HCT116 (cell line): Measurements from ENCODE around the gene FXYD1. TPM values are rescaled to one million over a fixed set of nuclear protein-coding genes. Genes with fewer than 3 reads are reported as not detected.

Source experiments
- ATAC-seq: fragments of 200-7000 bp; cut with Tn5 transposase; 2 replicates; pipeline ENCODE4 v1.9.1; 2020; ENCODE audit warnings: mild to moderate bottlenecking, moderate library complexity
- BruUV-seq: library from RNA; stranded (reverse); fragments of 400-500 nt; replicated peaks from 2 replicates; lab custom pipeline; 2021; lab: Mats Ljungman, UMichigan
- CTCF ChIA-PET: fragments of 300-600 bp; sonication (Branson Sonifier 250); formaldehyde crosslinking; loops from one replicate; lab custom pipeline; 2021; ENCODE audit warnings: antibody characterized with exemption; lab: Charles Lee
- POLR2A ChIA-PET: fragments of 300-600, 350-600 bp; sonication (Branson Sonifier 250); formaldehyde crosslinking; loops from one replicate; lab custom pipeline; 2021; ENCODE audit warnings: antibody characterized with exemption; lab: Charles Lee
- RAD21 ChIA-PET, 2 experiments: fragments of 300-600 bp; sonication (Branson Sonifier 250); formaldehyde crosslinking; loops; one replicate each; lab custom pipeline; 2023; ENCODE audit warnings: low total read pairs in 2 of 2; ENCODE audit not compliant: uncharacterized antibody in 2 of 2, unreplicated experiment in 2 of 2, low non-redundant PET in 1 of 2; lab: Charles Lee
- DNase-seq: peaks from one replicate; pipeline ENCODE4 v3.0.0-alpha.2; 2010; ENCODE audit warnings: low read depth, low spot score
- H2AFZ ChIP-seq: fragments of 200-600 bp; shearing (Covaris generic), sonication (generic); 2 replicates; pipeline ENCODE4 v1.6.1; 2017; ENCODE audit warnings: low read depth, mixed run types, mixed read lengths, antibody characterized with exemption, low read length; ENCODE audit not compliant: poor library complexity, severe bottlenecking
- H3K27ac ChIP-seq: 2 replicates; pipeline ENCODE4 v1.5.1; 2012; ENCODE audit warnings: low read depth, low read length
- H3K27me3 ChIP-seq: fragments of 200-600 bp; sonication (generic); 2 replicates; pipeline ENCODE4 v1.6.1; 2016; ENCODE audit warnings: mixed run types, low read length, mixed read lengths; ENCODE audit not compliant: insufficient read depth
- H3K36me3 ChIP-seq, 2 experiments: fragments of 200-500 bp in 1 of 2; fragments of 200-600 bp in 1 of 2; sonication (Bioruptor generic) in 1 of 2; sonication (generic) in 1 of 2; 2 replicates each; pipeline versions ENCODE4 v1.5.1 to v1.6.1; 2014 to 2016; ENCODE audit warnings: low read length in 2 of 2, inconsistent platforms in 1 of 2, mixed read lengths in 1 of 2, mixed run types in 1 of 2; ENCODE audit not compliant: insufficient read depth in 2 of 2, control insufficient read depth in 1 of 2
- H3K4me1 ChIP-seq, 2 experiments: fragments of 200-600 bp in 1 of 2; sonication (generic) in 1 of 2; 2 replicates each; pipeline versions ENCODE4 v1.5.1 to v1.6.1; 2012 to 2017; ENCODE audit warnings: low read length in 2 of 2, inconsistent platforms in 1 of 2, mild to moderate bottlenecking in 1 of 2, mixed read lengths in 1 of 2, mixed run types in 1 of 2, moderate library complexity in 1 of 2; ENCODE audit not compliant: insufficient read depth in 2 of 2, control insufficient read depth in 1 of 2
- H3K4me2 ChIP-seq: fragments of 200-600 bp; sonication (generic); 2 replicates; pipeline ENCODE4 v1.6.1; 2017; ENCODE audit warnings: mixed run types, low read length, mixed read lengths
- H3K4me3 ChIP-seq, 2 experiments: fragments of 200-600 bp in 1 of 2; sonication (generic) in 1 of 2; replicated peaks in 1 of 2; 2 replicates each; pipeline ENCODE4 v1.5.1; 2011 to 2016; ENCODE audit warnings: low read length in 2 of 2, control low read depth in 1 of 2, low read depth in 1 of 2, mild to moderate bottlenecking in 1 of 2, mixed read lengths in 1 of 2, mixed run types in 1 of 2
- H3K79me2 ChIP-seq: fragments of 200-600 bp; sonication (generic); 2 replicates; pipeline ENCODE4 v1.6.1; 2017; ENCODE audit warnings: mild to moderate bottlenecking, mixed run types, low read length, moderate library complexity, mixed read lengths; ENCODE audit not compliant: insufficient read depth
- H3K9ac ChIP-seq: fragments of 200-600 bp; sonication (generic); 2 replicates; pipeline ENCODE4 v1.6.1; 2016; ENCODE audit warnings: low read length, mixed read lengths
- H3K9me2 ChIP-seq: fragments of 200-600 bp; sonication (generic), shearing (Covaris generic); 2 replicates; pipeline ENCODE4 v1.6.1; 2017; ENCODE audit warnings: mixed run types, mild to moderate bottlenecking, moderate library complexity; ENCODE audit not compliant: insufficient read depth
- H3K9me3 ChIP-seq, 2 experiments: fragments of 200-500 bp in 1 of 2; fragments of 200-600 bp in 1 of 2; sonication (Bioruptor generic) in 1 of 2; sonication (generic) in 1 of 2; 2 replicates each; pipeline ENCODE4 v1.6.1; 2014 to 2017; ENCODE audit warnings: low read length in 2 of 2, mixed read lengths in 2 of 2, inconsistent platforms in 1 of 2, low read depth in 1 of 2, mild to moderate bottlenecking in 1 of 2, mixed run types in 1 of 2, moderate library complexity in 1 of 2; ENCODE audit not compliant: control insufficient read depth in 1 of 2, insufficient read depth in 1 of 2
- H4K20me1 ChIP-seq: fragments of 200-600 bp; sonication (generic), shearing (Covaris generic); 2 replicates; pipeline ENCODE4 v1.6.1; 2017; ENCODE audit warnings: mixed run types, mild to moderate bottlenecking, moderate library complexity; ENCODE audit not compliant: insufficient read depth
- CBX3 ChIP-seq: IDR thresholded peaks from 2 replicates; pipeline ENCODE4 v1.6.1; 2012; ENCODE audit warnings: low read depth
- EGR1 ChIP-seq: IDR thresholded peaks from 2 replicates; pipeline ENCODE4 v1.6.1; 2012; ENCODE audit warnings: low read depth
- JUND ChIP-seq: IDR thresholded peaks from 2 replicates; pipeline ENCODE4 v1.6.1; 2012
- POLR2AphosphoS5 ChIP-seq: IDR thresholded peaks from 2 replicates; pipeline ENCODE4 v1.6.1; 2011; ENCODE audit warnings: mild to moderate bottlenecking, low read depth, low read length, moderate library complexity
- RAD21 ChIP-seq: IDR thresholded peaks from 2 replicates; pipeline ENCODE4 v1.6.1; 2012; ENCODE audit warnings: low read depth, mild to moderate bottlenecking
- SP1 ChIP-seq: IDR thresholded peaks from 2 replicates; pipeline ENCODE4 v1.6.1; 2012; ENCODE audit warnings: low read depth
- YY1 ChIP-seq: IDR thresholded peaks from 2 replicates; pipeline ENCODE4 v1.6.1; 2011; ENCODE audit warnings: low read length, low read depth, moderate library complexity, mild to moderate bottlenecking; ENCODE audit not compliant: insufficient replicate concordance; ENCODE audit errors: extremely low read depth
- intact Hi-C: fragments of 100-400 bp; cut with micrococcal nuclease; formaldehyde crosslinking; loops from 2 replicates; pipeline ENCODE4 v1.10.0; 2022
- total RNA-seq: library from RNA; stranded (reverse); gene quantifications from one replicate; pipeline ENCODE4 v1.2.1, GENCODE V29; 2021; ENCODE audit not compliant: unreplicated experiment
- TF ChIP-seq, protein P1 (sequence below): IDR thresholded peaks from 2 replicates; pipeline ENCODE4 v1.6.1; 2012

FXYD1 gene
- total RNA-seq, 1 experiment from 2014 or later = 7.8 TPM

DNA sequence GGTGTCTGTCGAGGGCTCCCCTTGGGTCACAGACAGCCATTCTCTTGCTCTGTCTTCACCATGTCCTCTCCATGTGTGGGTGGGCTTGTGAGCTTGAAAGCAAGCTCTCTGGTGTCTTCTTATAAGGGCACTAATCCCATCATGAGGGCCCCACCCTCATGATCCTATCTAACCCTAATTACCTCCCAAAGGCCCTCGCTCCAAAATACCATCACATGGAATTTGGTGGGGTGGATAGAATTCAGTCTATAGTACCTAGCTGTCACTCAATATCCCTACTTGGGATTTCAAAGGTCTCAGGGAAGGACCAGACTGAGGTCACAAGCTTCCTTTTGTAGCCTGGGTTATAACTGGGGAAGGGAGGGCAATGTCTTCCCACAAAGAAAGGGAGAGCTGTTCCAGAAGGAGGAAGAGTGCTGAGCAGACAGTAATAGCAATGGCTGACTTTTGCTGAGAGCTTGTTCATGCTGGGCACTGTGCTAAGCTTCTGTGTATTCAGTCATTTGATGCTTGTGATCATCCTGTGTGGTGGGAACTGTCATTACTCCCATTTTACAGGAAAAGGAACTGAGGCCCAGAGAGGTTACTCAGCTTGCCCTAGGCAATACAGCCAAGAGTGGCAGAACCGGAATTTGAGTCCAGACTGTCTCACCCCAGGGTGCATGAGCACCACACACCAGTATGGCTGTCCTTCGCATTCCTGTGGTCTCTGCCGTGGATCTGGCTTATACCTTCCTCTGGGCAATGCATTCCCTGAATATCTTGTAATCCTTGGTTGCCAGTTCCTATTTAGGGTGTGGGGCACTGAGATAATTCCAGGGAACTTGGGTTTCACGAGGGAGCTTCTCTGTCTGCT, 24.1 kb downstream of the FXYD1 start:
- Histone ChIP-seq H3K4me2 (peak overlapping the region; percentile 77), H3K4me1 (peaks cover 38 to 69% of the 10 kb centered on the region in 2 experiments), H3K4me3 (peak overlapping the region in 1 of 2 experiments; percentile 47; a peak in 2 of 4 replicates), H4K20me1 (no peaks in the 10 kb centered on the region), H3K9me2 (no peaks in the 10 kb centered on the region), H3K9ac (peak overlapping the region; percentile 58), H3K36me3 (peaks cover 13 to 55% of the 10 kb centered on the region in 2 experiments), H3K27ac (peak overlapping the region; percentile 62), H3K27me3 (no peaks in the 10 kb centered on the region), H3K79me2 (no peaks in the 10 kb centered on the region), H3K9me3 (peaks cover 0 to 4% of the 10 kb centered on the region in 2 experiments; a peak in 1 of 4 replicates), H2AFZ (no peak overlapping the region)
- TF ChIP-seq YY1 = peak; percentile 34
- peak; percentile 79 for TF ChIP-seq SP1
- TF ChIP-seq RAD21 = no peak
- peak; percentile 29; the same call in 1 of the 2 replicates for TF ChIP-seq POLR2AphosphoS5
- TF ChIP-seq, protein P1, sequence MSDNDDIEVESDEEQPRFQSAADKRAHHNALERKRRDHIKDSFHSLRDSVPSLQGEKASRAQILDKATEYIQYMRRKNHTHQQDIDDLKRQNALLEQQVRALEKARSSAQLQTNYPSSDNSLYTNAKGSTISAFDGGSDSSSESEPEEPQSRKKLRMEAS = peak; percentile 69
- TF ChIP-seq JUND = peak; percentile 47; the same call in 1 of the 2 replicates
- no peak for TF ChIP-seq EGR1
- TF ChIP-seq CBX3 = peak; percentile 94
- peak; percentile 88 for ATAC-seq
- BruUV-seq = no TSS peak
- ChIA-PET POLR2A (interaction anchor here (0.6 kb wide), 1 partner anchor 10 kb away, joined by 3 read pairs; no protein-coding TSS in a partner anchor), CTCF (interaction anchor here (0.6 to 0.7 kb wide), 3 partner anchors 21 to 204 kb away, joined by 3 read pairs; no protein-coding TSS in a partner anchor), RAD21 (no interaction called here)
- intact Hi-C loops = loop anchor here (5.0 kb wide), 1 partner anchor 85 kb away; the partner anchor contains the start of gene LSR
- DNase-seq = peak; percentile 85
